KMS-11 (cell line): Measurements from ENCODE around the gene UAP1.
"Not testable (repeated sequence)": the region's sequence is repeated elsewhere in the genome, so short reads cannot be mapped to it uniquely, and the experiment has no call there.

ENCODE experiments used
- H2AFZ ChIP-seq: fragments of 200-600 bp; sonication (generic); 2 replicates; pipeline ENCODE4 v1.6.1; 2016; ENCODE audit warnings: antibody characterized with exemption, mixed run types, low read depth
- H3K27ac ChIP-seq: fragments of 200-600 bp; sonication (generic); 2 replicates; pipeline ENCODE4 v1.6.1; 2016; ENCODE audit warnings: mild to moderate bottlenecking, mixed run types
- H3K27me3 ChIP-seq: fragments of 200-600 bp; sonication (generic); 2 replicates; pipeline ENCODE4 v1.6.1; 2017; ENCODE audit warnings: mild to moderate bottlenecking, low read depth, mixed run types, moderate library complexity; ENCODE audit not compliant: insufficient read depth
- H3K36me3 ChIP-seq: fragments of 200-600 bp; sonication (generic); 2 replicates; pipeline ENCODE4 v1.6.1; 2017; ENCODE audit warnings: mild to moderate bottlenecking, mixed run types; ENCODE audit not compliant: insufficient read depth
- H3K4me1 ChIP-seq: fragments of 200-600 bp; sonication (generic); 2 replicates; pipeline ENCODE4 v1.6.1; 2016; ENCODE audit warnings: mild to moderate bottlenecking, low read depth, mixed run types; ENCODE audit not compliant: poor library complexity, severe bottlenecking
- H3K4me2 ChIP-seq: fragments of 200-600 bp; sonication (generic); 2 replicates; pipeline ENCODE4 v1.7.0; 2016; ENCODE audit warnings: mild to moderate bottlenecking, mixed run types
- H3K4me3 ChIP-seq: fragments of 200-600 bp; sonication (generic); IDR thresholded peaks from 2 replicates; pipeline ENCODE4 v1.6.1; 2017; ENCODE audit warnings: low read depth, low read length, mixed read lengths; ENCODE audit not compliant: insufficient read depth
- H3K79me2 ChIP-seq: fragments of 200-600 bp; sonication (generic); 2 replicates; pipeline ENCODE4 v1.6.1; 2016; ENCODE audit warnings: low read depth, mixed run types; ENCODE audit not compliant: insufficient read depth
- H3K9ac ChIP-seq: fragments of 200-600 bp; sonication (generic); 2 replicates; pipeline ENCODE4 v1.6.1; 2016; ENCODE audit warnings: mild to moderate bottlenecking, mixed run types
- H4K20me1 ChIP-seq: fragments of 200-600 bp; sonication (generic); 2 replicates; pipeline ENCODE4 v1.6.1; 2016; ENCODE audit warnings: mild to moderate bottlenecking, mixed run types; ENCODE audit not compliant: insufficient read depth
- CTCF ChIP-seq: fragments of 200-600 bp; sonication (generic); conservative IDR thresholded peaks from 2 replicates; pipeline ENCODE4 v1.6.1; 2017; ENCODE audit warnings: low read depth, mild to moderate bottlenecking, antibody characterized with exemption, low read length, moderate library complexity, mixed read lengths

UAP1 gene

GRCh38 chr1:162578071-162578700, 16.7 kb downstream of the UAP1 start:
- TF ChIP-seq CTCF = no peak
- Histone ChIP-seq H3K27ac (peak overlapping the region; percentile 62), H3K4me2 (peak overlapping the region; percentile 64), H3K79me2 (peaks cover 91% of the 10 kb centered on the region), H2AFZ (no peak overlapping the region), H3K9ac (peak overlapping the region; percentile 13; the same call in 1 of the 2 replicates), H3K4me3 (peak overlapping the region; percentile 42), H3K27me3 (no peaks in the 10 kb centered on the region), H3K36me3 (peaks cover 43% of the 10 kb centered on the region; the same call in 1 of the 2 replicates), H4K20me1 (no peaks in the 10 kb centered on the region), H3K4me1 (peaks cover 100% of the 10 kb centered on the region)

- Histone ChIP-seq H3K4me3 (peak overlapping the region; percentile 19), H3K79me2 (peaks cover 92% of the 10 kb centered on the region), H2AFZ (no peak overlapping the region), H3K27ac (peak overlapping the region; percentile 62; the same call in 1 of the 2 replicates), H3K4me2 (peak overlapping the region; percentile 64), H3K9ac (no peak overlapping the region), H3K36me3 (peaks cover 43% of the 10 kb centered on the region; the same call in 1 of the 2 replicates), H3K27me3 (no peaks in the 10 kb centered on the region), H4K20me1 (no peaks in the 10 kb centered on the region), H3K4me1 (peaks cover 100% of the 10 kb centered on the region)
- no peak for TF ChIP-seq CTCF
Observed at GRCh38 chr1:162578936-162579335, 17.4 kb downstream of the UAP1 start.

- Histone ChIP-seq H2AFZ (no peak overlapping the region), H3K27me3 (no peaks in the 10 kb centered on the region), H3K79me2 (peaks cover 97% of the 10 kb centered on the region), H3K27ac (no peak overlapping the region), H3K4me3 (no peak overlapping the region), H3K9ac (no peak overlapping the region), H3K4me2 (peak overlapping the region; percentile 3; the same call in 1 of the 2 replicates), H3K4me1 (peaks cover 100% of the 10 kb centered on the region), H3K36me3 (peaks cover 43% of the 10 kb centered on the region; the same call in 1 of the 2 replicates), H4K20me1 (no peaks in the 10 kb centered on the region)
- no peak for TF ChIP-seq CTCF
Observed at GRCh38 chr1:162580308-162580707, 18.8 kb downstream of the UAP1 start.

DNA sequence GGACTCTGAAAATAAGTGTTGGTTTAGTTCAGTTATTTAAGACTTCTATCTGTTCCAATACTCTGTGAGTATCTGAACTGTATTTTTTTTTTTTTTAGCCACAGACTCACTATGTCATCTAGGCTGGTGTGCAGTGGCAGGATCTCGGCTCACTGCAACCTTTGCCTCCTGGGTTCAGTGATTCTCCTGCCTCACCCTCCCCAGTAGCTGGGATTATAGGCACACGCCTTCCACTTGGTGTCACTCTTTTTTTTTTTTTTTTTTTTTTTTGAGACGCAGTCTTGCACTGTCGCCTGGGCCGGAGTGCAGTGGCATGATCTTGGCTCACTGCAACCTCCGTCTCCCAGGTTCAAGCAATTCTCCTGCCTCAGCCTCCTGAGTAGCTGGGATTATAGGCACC, 21.4 kb downstream of the UAP1 start:
- H4K20me1 ChIP-seq, H3K27me3 ChIP-seq, H3K4me3 ChIP-seq, H2AFZ ChIP-seq, H3K9ac ChIP-seq: not testable (repeated sequence)
- Histone ChIP-seq H3K4me1 (peaks cover 100% of the 10 kb centered on the region), H3K79me2 (peaks cover 85% of the 10 kb centered on the region), H3K27ac (peak overlapping the region; percentile 9; the same call in 1 of the 2 replicates), H3K4me2 (peak overlapping the region; percentile 99), H3K36me3 (peaks cover 35% of the 10 kb centered on the region; the same call in 1 of the 2 replicates)

- H4K20me1 ChIP-seq, H3K9ac ChIP-seq, H3K4me3 ChIP-seq, H2AFZ ChIP-seq, H3K27me3 ChIP-seq: not testable (repeated sequence)
- peaks cover 70% of the 10 kb centered on the region for H3K79me2 ChIP-seq
- peak overlapping the region; percentile 99 for H3K4me2 ChIP-seq
- peaks cover 99% of the 10 kb centered on the region for H3K4me1 ChIP-seq
- H3K27ac ChIP-seq = peak overlapping the region; percentile 73
- peaks cover 28% of the 10 kb centered on the region; the same call in 1 of the 2 replicates for H3K36me3 ChIP-seq
Observed at GRCh38 chr1:162585101-162585500, 23.6 kb downstream of the UAP1 start.
